H4 (cell line): ENCODE measurements around the gene MIA. TPM values are rescaled to one million over a fixed set of nuclear protein-coding genes. Genes with fewer than 3 reads are reported as not detected.
A peak's percentile ranks its signal among the peaks of the same experiment; 100 is the strongest.
"Not testable (repeated sequence)": the region's sequence is repeated elsewhere in the genome, so short reads cannot be mapped to it uniquely, and the experiment has no call there.

Experiments used
- DNase-seq: peaks from one replicate; pipeline ENCODE4 v3.0.0-alpha.2; 2015; ENCODE audit warnings: low spot score
- total RNA-seq: library from RNA; depleted of rRNA; stranded (reverse); fragments of >200 nt; shearing (Covaris generic); gene quantifications from 2 replicates; pipeline ENCODE4 v1.2.3, GENCODE V29; 2014

Gene MIA
- total RNA-seq, 1 experiment from 2014 or later: 1.1 TPM

DNA sequence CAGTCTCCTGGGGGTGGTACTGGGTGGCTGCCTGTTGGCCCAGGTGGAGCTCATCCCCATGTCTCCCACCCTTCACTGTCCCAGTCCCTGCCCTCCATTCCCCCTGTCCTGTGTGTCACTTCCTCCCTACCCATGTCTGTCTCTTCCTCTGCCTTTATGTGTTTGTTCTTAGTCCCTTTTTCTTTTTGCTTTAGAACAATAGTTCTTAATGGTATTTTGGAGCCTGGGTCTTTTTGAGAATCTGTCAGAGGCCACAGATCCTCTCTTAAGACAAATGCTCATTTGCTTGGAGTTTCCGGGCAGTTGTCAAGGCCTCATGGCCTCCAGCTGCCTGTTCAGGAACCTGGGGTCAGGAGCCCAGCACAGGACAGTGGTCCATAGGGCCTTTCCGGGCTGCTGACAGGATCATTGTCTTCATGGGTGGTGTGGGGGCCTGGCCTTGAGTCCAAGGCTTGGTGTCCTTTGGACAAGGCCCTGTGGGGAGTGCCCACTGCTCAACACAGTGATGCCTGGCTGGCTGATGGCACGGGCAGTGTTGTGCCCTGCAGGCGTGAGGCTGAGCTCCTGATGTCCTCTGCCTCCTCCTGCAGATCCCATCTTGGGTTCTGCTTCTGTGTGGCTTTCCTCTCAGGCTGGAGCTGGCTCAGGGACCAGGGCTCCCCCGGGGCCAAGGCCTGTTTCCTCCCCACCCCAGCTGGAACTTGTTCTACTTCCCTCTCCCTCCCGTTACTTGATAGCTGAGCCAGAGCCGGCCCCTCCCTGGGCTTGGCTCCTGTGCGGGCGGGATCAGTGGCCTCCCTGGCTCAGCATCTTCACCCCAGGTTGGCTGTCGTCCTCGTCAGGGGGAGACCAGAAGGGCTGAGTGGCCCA lies 27.2 kb downstream of the MIA start:
- DNase-seq: no peak

DNA sequence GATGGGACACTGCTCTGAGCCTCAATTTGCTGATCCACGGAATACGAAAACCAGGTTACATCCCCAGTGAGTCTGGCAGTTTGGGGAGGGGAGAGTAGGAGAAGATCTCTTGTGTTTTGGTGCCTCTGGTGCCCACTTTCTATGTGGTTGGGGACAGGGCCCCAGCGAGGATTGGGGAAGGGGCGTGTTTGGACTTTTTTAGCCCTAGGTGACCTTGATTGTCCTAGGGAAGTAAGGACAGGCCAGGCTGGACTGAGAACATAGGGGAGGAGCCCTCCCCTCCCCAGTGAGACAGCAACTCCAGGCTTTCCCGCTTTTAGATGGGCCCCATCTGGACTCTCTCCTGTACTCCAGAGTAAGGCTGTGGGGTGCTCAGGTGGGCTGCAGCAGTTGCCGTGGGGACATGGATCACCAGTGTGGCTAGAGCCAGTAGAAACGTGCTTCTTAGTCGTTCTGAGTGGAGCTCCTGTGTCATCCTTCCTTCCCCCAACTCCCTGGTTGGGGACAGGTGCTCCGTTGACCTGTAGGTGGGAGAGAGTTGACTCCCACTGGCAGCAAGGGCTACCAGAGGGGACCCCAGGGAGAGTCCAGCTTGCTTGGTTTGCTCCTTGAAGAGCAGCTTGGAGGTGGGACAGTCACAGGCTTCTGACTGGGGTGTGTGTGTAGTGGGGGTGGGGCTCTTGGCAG lies 28.0 kb downstream of the MIA start:
- no peak for DNase-seq

DNA sequence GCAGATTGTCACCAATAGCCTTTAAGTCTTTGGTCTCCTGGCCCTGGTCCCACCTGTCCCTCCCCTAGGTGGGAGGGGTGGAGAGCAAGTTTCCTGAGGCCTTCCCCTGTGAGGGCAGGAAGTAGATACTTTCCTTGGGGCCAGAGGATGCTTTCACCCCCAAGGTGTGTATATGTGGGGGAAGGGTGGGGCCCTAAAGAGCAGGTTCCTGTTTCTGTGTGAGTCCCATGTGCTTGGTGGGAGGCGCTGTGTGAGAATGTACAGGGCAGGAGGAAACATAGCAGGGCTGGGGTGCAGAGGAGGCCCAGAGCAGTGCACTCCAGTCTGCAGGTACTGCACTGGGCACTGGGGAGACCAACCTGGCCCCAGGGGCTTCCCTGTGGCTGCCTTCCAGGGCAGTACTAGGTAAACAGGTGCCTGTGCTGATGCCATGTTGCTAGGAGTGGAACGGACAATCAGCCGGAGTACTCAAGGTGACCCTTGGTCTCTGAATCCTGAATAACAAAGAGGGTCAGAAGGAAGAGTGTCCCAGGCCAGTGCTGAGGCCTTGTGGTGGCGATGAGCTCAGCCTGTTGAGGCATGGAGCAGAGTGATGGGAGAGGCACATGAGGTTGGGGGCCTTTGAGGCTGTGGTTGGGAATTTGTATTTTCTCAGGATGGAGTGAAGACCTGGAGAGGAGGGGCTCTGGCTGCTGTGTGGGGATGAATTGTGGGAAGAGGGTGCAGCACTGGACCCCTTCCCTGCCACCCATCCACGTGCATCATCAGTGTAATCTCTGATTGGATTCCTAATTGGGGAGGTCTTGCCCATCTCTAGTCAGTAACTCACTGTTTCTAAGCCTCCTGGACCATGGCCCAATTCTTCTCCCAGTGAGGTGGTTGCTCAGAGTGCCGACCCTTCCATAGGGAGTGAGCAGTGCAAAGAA lies 28.8 kb downstream of the MIA start:
- no peak for DNase-seq

DNA sequence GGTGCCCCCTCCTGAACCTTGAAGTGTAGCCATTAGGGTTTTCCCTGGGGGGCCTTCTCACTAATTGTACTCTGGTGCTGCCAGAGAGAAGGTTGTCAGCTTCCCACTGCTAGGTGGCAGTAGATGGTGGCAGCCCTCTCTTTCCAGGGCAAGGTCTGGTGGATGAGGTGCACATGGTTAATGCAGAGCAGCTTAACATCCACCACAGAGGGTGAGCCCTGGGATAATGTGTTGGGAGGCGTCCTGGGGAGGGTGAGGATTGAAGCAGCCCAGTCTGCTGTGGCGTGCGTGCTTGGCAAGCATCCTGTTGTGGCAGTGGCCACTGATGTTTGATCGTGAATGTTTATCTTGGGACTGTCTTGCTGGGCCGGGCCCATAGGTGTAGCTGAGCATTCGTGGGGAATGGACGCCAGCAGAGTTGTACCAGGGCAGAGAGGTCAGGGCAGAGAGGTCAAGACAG lies 29.5 kb downstream of the MIA start:
- DNase-seq: no peak

DNA sequence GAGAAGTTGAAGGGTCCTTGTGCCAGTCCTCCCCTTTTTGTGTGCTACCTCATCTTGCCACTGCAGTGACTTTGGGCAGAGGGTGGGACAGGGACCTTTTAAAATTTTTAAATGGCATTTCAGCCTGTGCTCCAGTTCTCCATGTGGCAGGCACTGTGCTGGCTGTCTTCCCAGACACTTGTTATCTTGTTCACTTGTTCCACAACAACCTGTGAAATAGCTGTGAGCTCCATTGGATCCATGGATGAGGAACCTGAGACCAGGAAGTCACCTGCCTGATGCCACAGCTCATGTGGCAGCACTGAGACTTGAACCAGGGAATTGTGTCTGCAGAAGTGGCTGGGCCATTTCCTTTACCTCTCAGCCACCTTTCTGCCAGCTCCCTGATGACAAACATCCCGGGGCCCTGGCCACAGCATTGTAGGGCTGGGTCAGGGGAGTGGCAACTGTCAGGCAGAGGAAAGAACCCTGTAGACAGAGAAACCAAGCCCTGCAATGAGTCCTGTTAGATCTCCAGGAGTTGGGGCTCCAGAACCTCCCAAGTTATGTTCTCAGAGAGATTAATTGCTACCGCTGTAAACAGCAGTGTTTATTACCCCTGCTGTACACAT lies 30.0 kb downstream of the MIA start:
- DNase-seq: no peak

DNA sequence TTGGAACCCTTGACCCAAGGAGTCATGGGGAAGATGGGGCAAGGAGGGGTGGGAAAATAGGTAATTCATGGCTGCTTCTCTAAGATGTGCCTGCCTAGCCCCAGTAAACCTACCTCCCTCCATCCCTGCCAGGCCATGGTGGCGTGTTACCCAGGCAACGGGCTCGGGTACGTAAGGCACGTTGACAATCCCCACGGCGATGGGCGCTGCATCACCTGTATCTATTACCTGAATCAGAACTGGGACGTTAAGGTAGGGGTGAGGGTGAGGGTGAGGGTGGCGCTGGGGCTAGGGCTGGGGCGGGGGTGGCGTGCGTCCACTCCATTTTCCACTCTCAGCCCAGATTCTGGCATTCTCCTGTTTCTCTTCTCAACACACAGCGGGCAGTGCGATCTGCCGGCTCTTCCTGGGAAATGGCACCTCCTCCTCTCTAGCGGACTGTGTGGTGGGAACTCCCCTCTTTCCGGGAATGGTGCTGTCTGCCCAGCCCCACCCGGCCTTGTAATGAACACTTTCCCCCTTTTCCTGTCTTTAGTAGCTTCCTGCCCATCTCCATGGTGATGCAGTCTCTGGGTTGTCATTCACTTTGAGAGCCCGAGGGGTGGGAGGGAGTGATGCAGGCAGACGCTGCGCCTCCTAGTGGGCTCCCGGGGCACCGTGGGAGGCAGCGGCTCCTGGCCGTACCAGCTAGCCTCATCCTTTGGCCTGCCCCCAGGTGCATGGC lies 31.3 kb downstream of the MIA start:
- peak; percentile 86 for DNase-seq

DNA sequence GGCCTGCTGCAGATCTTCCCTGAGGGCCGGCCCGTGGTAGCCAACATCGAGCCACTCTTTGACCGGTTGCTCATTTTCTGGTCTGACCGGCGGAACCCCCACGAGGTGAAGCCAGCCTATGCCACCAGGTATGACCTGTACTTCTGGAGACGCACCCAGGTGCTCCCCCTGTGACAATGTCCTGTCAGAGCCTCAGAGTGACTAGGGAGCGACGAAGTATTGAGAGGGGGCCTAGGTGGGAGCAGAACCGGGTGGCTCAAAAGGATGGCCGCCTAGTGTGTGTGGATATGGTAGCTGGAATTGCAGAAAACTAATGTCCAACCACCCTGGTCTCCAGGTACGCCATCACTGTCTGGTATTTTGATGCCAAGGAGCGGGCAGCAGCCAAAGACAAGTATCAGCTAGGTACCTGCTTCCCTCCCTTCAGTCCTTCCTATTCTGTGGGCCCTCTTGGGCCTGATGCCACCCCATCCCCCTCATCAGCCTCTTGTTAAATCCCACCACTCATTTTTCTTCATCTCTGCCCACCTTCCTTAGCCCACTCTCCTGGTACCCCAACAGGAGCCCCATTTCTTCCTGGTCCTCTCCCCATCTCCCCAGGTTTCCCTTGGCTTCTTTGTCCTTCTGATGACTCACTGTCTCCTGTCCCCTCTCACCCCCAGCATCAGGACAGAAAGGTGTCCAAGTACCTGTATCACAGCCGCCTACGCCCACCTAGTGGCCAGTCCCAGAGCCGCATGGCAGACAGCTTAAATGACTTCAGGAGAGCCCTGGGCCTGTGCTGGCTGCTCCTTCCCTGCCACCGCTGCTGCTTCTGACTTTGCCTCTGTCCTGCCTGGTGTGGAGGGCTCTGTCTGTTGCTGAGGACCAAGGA lies 32.1 kb downstream of the MIA start:
- DNase-seq: no peak

DNA sequence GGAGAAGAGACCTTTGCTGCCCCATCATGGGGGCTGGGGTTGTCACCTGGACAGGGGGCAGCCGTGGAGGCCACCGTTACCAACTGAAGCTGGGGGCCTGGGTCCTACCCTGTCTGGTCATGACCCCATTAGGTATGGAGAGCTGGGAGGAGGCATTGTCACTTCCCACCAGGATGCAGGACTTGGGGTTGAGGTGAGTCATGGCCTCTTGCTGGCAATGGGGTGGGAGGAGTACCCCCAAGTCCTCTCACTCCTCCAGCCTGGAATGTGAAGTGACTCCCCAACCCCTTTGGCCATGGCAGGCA lies 32.7 kb downstream of the MIA start:
- no peak for DNase-seq

DNA sequence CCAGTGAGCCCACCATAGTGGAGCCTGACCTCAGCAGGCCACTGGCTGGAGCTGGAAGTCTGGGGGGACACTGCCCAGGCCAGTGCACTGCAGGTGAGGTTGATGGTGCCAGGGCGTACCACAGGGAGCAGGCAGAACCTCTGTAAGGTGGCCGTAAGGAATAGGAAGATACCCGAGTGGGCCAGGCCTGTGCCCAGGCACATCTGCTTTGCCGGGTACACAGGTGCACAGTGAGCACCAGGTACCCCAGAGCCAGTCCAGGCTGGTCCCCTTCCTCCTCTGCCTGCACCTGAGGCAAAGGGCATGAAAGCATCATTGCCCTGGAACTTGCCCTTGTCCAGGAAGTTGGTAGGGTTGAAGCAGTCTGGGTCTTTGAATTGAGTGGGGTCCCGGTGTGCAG lies 33.2 kb downstream of the MIA start:
- DNase-seq: no peak

DNA sequence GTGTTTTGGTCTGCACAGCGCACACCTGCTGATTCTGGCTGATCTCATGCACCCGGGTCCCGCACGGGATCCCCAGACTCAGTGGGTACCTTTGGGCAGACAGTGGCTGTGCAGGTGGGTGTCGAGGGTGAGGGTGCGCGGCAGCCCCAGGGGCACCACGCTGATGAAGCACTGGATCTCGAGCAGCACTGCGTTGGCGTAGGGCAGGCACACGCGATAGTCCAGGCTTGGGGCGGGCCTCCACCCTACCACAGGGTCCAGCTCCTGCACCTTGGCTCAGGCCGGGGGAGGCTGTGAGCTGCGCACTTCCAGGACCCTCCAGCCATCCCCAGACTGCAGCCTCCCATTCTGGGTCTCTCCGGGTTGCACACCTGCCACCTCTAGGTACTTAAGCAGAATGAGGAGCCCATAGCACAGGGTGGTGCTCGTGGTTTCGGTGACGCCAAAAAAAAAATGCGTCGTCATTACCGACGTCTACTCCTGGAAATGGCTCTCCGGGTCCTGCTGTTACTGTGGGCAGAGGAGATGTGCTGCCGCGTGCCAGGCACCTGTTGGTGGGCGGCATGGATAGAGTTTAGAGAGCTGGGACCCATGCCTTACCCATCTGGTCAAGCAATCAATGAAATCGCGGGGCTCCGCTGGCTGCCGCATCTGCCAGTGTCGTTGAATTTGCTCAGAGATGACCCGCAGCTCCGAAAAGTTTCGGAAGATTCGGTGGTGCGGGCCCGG lies 34.2 kb downstream of the MIA start:
- no peak for DNase-seq

DNA sequence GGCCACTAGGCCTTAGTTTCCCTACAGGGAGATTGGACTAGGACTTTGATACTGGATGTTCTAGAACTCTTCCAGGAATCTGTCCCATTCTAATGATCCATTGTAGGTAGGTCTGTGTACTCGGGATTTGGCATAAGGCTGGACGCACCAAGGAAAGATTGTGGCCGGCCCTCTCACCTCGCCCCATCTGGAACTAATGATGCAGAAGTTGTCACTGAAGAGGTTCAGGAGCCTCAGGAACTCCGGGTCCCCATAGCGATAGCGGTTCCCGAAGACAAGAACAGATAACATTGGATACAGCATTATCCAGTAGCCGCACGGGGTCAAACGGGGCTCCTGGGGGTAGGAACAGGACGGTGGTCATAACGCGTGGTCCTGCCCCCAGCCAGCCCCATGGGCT lies 34.8 kb downstream of the MIA start:
- no peak for DNase-seq

DNA sequence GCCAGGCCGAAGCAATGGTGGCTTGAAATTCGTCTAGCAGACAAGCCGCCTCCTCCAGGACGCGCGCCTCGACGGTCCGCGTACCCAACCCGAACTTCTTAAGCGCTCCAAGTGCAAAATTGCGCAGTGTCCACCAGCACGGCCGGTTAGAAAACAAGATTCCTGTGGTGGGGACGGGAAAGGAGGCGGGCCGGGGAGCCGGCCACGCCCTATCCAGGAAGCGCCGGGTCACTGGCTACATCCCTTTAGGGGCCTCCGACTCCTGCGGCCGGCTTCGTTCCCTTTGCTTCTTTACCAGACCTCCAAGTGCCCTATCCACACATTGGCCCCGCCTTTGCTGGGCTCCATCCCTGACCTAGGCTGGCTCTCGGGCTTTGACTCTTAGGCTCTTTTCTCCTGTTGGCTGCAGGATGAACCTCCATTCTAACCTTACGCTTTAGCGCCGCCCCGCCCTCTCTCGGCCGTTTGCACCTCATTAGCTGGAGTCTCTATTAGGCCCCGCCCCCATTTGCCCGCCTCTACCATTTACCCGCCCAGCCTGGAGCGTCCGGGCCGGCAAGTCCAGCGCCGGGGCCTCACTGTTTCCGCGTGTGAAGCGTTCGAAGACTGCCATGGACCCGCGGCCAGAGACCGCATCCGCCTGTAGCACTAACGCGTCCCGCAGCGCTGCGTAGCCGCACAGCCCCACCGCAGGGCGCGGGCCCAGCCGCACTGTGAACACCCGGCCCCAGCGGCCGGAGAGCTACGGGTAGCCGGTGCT lies 35.5 kb downstream of the MIA start:
- DNase-seq: not testable (repeated sequence)

DNA sequence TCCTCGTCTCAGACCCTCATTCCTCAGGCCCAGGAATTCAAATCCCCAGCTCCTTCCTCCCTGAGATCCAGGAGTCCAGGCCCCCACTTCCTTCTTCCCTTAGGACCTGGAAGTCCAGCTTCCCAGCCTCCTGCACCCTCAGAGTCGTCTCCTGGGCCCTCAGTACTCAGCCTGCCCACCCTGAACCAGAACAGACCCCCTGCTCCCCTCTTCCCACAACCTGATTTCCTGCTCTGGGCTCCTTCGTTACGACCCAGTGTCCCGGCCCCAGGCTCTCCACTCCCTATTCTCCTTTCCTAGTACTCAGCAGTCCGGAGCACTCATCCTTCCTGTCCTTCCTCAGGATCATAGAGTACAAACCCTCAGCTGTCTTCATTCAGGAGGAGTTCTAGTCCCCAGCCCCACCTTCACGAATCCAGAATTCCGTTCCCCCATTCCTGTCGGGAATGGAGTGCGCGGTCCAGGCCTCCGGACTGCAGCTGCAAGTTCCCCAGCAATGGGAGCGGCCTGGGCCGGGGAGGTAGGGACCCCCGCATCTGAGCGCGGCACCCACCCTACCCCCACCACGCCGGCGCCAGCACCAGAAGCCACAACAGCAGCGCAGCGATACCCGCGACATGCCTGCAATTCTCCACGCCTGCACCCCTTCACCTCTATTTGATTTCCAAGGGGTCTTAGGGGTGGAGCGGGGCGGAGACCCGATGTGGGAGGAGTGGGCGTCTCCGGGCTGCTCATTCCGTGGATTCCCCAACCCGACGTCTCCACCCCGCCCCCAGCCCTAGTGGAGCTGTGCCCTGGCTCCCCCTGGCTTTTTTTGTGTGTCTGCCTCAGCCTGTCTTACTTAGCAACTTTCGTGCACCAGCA lies 36.4 kb downstream of the MIA start:
- DNase-seq: no peak

DNA sequence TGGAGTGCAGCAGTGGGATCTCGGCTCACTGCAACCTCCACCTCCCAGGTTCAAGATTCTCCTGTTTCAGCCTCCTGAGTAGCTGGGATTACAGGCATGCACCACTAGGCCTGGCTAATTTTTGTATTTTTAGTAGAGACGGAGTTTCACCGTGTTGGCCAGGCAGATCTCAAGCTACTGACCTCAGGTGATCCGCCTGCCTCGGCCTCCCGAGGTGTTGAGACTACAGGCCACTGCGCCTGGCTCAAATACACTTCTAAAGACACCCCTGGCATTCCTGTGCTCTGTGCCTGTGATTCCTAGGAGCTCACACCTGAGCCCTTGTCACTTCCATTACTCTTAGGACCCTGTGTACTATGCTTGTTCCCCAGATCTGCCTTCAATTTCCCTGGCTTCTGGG lies 37.2 kb downstream of the MIA start:
- not testable (repeated sequence) for DNase-seq

DNA sequence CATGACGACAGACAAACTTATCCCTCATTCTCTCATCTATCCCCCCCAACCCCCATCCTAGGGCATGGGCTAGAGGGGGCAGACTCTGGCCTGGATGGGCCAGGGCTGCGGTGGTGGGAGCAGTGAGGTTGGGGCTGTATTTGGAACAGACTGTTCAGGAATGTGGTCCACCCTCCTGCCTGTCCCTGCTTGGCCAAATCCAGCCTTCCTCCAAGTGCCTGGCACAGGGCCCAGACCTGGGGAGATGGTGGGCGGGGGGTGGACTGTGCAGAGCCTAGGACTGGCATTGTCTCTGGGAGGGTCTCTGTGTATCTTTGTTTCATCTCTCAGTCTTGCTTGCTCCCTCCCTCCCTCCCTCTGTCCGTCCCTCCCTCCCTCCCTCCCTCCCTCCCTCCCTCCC lies 37.9 kb downstream of the MIA start:
- DNase-seq: no peak

DNA sequence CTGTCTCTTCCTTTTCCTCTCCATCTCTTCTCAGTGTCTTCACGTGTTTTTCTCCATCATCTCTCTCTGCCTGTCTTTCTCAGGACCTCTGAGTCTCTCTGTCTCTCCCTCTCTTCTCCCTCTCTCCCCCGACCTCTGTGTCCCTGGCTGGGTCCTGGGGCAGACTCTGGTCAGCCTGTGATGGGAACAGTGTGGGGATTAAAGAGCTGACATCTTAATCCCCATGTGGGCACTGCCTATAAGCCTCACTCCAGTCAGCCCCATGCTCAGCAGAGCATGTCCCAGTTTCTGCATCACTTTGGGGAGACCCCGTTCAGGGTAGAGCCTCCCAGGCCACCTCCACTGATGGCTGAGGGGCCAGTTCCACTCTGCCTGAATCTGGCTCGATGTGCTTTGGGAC lies 39.9 kb downstream of the MIA start:
- DNase-seq: no peak

DNA sequence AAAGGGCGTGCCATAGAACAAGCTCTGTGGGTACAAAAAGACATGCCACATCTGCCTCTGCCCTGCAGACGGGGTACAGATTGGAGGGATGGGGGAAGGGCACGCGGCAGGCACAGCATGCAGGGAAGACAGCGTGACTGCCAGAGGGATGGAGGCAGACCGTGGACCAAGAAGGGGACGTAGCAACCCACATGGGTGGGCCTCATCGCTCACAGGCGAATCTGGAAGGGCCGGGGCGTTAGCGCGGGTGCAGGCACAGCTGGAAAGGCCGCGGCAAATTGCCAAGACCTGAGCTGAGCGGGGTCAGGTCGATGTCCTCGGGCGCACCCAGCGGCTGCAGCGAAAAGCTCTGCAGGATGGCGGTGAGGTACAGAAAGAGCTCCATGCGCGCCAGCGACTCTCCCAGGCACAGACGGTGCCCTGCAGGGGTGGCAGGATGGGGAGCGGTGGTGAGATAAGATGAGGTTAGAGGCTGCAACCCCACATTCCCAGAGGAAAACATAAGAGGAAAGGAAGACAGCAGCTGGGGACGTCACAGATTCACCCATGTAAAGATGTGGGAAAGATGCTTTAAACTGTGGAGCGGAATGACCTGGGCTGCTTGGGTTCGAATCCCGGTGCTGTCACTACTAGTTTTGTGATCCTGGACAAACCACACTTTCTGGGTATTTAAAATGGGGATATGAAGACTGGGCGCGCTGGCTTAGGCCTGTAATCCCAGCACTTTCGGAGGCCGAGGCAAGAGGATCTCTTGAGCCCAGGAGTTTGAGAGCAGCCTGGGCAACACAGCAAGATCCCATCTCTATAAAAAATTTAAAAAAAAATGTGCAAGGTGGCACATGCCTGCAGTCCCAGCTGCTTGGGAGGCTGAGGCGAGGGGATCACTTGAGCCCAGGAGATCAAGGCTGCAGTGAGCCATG lies 43.4 kb downstream of the MIA start:
- not testable (repeated sequence) for DNase-seq
